ENCODE results near the gene ANKRD18B. TPM values are rescaled to one million over a fixed set of nuclear protein-coding genes. Genes with fewer than 3 reads are reported as not detected.
"Not testable (repeated sequence)": the region's sequence is repeated elsewhere in the genome, so short reads cannot be mapped to it uniquely, and the experiment has no call there.

Gene ANKRD18B
- total RNA-seq, 1 experiment from 2014 or later = 2.2 TPM

- Histone ChIP-seq H3K27me3 (replicated peaks; ENCODE audit: control insufficient read depth, insufficient read depth, low read length) (no peaks in the 10 kb centered on the region), H3K4me1 (peaks cover 35% of the 10 kb centered on the region), H3K4me3 (ENCODE audit: low read depth, low read length) (peak overlapping the region; percentile 43), H3K9me3 (no peaks in the 10 kb centered on the region), H3K36me3 (ENCODE audit: control insufficient read depth, insufficient read depth, low read length) (no peaks in the 10 kb centered on the region)
- no peak for TF ChIP-seq CTCF (IDR thresholded peaks at IDR 0.05; ENCODE audit: insufficient read depth in 1 of 2, low read depth in 1 of 2, low read length in 1 of 2, severe bottlenecking in 1 of 2, unreplicated experiment in 1 of 2)
- H3K27ac Mint-ChIP-seq (ENCODE audit: unreplicated experiment) = peak overlapping the region; percentile 100
- ChIA-PET POLR2A (interaction anchor here (0.6 to 1.3 kb wide), 4 partner anchors 37 to 1561 kb away, joined by 3 to 9 read pairs (median 3); partner anchors contain the start of genes AQP3 and NOL6), CTCF (interaction anchor here (0.8 kb wide), 1 partner anchor 10 kb away, joined by 3 read pairs; no protein-coding TSS in a partner anchor)
- intact Hi-C loops (cut with micrococcal nuclease; ENCODE audit: unreplicated experiment) = no loop called here
- peaks cover 6% of the 10 kb centered on the region for H3K9me3 Mint-ChIP-seq (ENCODE audit: unreplicated experiment)
- H3K4me1 Mint-ChIP-seq (ENCODE audit: low read depth, unreplicated experiment) = peaks cover 37% of the 10 kb centered on the region
- DNase-seq = peak; percentile 68 to 72
- H3K36me3 Mint-ChIP-seq (ENCODE audit: insufficient read depth, unreplicated experiment) = peaks cover 9% of the 10 kb centered on the region
- H3K27me3 Mint-ChIP-seq (ENCODE audit: insufficient read depth, unreplicated experiment) = no peaks in the 10 kb centered on the region
- TSS peak; percentile 61 for BruUV-seq (replicated peaks)
- peak overlapping the region; percentile 99 for H3K4me3 Mint-ChIP-seq (ENCODE audit: unreplicated experiment)
Measured at GRCh38 chr9:33510262-33511183, 13.5 kb upstream of the ANKRD18B start.

- H3K36me3 ChIP-seq (ENCODE audit: control insufficient read depth, insufficient read depth, low read length); intact Hi-C loops (cut with micrococcal nuclease; ENCODE audit: unreplicated experiment); H3K27me3 Mint-ChIP-seq (ENCODE audit: insufficient read depth, unreplicated experiment); DNase-seq; H3K9me3 Mint-ChIP-seq (ENCODE audit: unreplicated experiment); H3K9me3 ChIP-seq; H3K27me3 ChIP-seq (replicated peaks; ENCODE audit: control insufficient read depth, insufficient read depth, low read length); H3K36me3 Mint-ChIP-seq (ENCODE audit: insufficient read depth, unreplicated experiment); CTCF ChIA-PET: not testable (repeated sequence)
- peaks cover 37% of the 10 kb centered on the region for H3K4me1 Mint-ChIP-seq (ENCODE audit: low read depth, unreplicated experiment)
- Histone ChIP-seq H3K4me1 (peaks cover 38% of the 10 kb centered on the region), H3K4me3 (ENCODE audit: low read depth, low read length) (peak overlapping the region; percentile 43)
- TSS peak; percentile 46 for BruUV-seq (replicated peaks)
- POLR2A ChIA-PET = interaction anchor here (0.8 to 1.3 kb wide), 3 partner anchors 37 to 1560 kb away, joined by 3 to 9 read pairs (median 3); partner anchors contain the start of genes AQP3 and NOL6
- H3K27ac Mint-ChIP-seq (ENCODE audit: unreplicated experiment) = peak overlapping the region; percentile 100
- H3K4me3 Mint-ChIP-seq (ENCODE audit: unreplicated experiment) = peak overlapping the region; percentile 99
Measured at GRCh38 chr9:33511184-33511517, 12.9 kb upstream of the ANKRD18B start.

GRCh38 chr9:33512535-33512934 is 11.5 kb upstream of the ANKRD18B start:
- BruUV-seq (replicated peaks); H3K4me3 Mint-ChIP-seq (ENCODE audit: unreplicated experiment); H3K9me3 ChIP-seq; H3K27me3 Mint-ChIP-seq (ENCODE audit: insufficient read depth, unreplicated experiment); H3K27ac Mint-ChIP-seq (ENCODE audit: unreplicated experiment); H3K36me3 ChIP-seq (ENCODE audit: control insufficient read depth, insufficient read depth, low read length); CTCF ChIA-PET; H3K36me3 Mint-ChIP-seq (ENCODE audit: insufficient read depth, unreplicated experiment); H3K9me3 Mint-ChIP-seq (ENCODE audit: unreplicated experiment); intact Hi-C loops (cut with micrococcal nuclease; ENCODE audit: unreplicated experiment); H3K4me3 ChIP-seq (ENCODE audit: low read depth, low read length); H3K27me3 ChIP-seq (replicated peaks; ENCODE audit: control insufficient read depth, insufficient read depth, low read length); DNase-seq; POLR2A ChIA-PET: not testable (repeated sequence)
- peaks cover 34% of the 10 kb centered on the region for H3K4me1 ChIP-seq
- peaks cover 25% of the 10 kb centered on the region for H3K4me1 Mint-ChIP-seq (ENCODE audit: low read depth, unreplicated experiment)

- H3K4me3 ChIP-seq (ENCODE audit: low read depth, low read length); H3K27me3 ChIP-seq (replicated peaks; ENCODE audit: control insufficient read depth, insufficient read depth, low read length); H3K36me3 ChIP-seq (ENCODE audit: control insufficient read depth, insufficient read depth, low read length); POLR2A ChIA-PET; H3K9me3 Mint-ChIP-seq (ENCODE audit: unreplicated experiment); H3K36me3 Mint-ChIP-seq (ENCODE audit: insufficient read depth, unreplicated experiment); H3K4me3 Mint-ChIP-seq (ENCODE audit: unreplicated experiment); BruUV-seq (replicated peaks); H3K27me3 Mint-ChIP-seq (ENCODE audit: insufficient read depth, unreplicated experiment); CTCF ChIA-PET; H3K9me3 ChIP-seq: not testable (repeated sequence)
- peak; percentile 57 to 76 for DNase-seq
- peaks cover 28% of the 10 kb centered on the region for H3K4me1 ChIP-seq
- intact Hi-C loops (cut with micrococcal nuclease; ENCODE audit: unreplicated experiment) = loop anchor here (5.0 kb wide), 2 partner anchors 43 to 113 kb away; partner anchors contain the start of genes AQP7 and NOL6
- H3K27ac Mint-ChIP-seq (ENCODE audit: unreplicated experiment) = peak overlapping the region; percentile 37
- peaks cover 23% of the 10 kb centered on the region for H3K4me1 Mint-ChIP-seq (ENCODE audit: low read depth, unreplicated experiment)
Measured at GRCh38 chr9:33515342-33515995, 8.6 kb upstream of the ANKRD18B start.

GRCh38 chr9:33516397-33516796 is 7.7 kb upstream of the ANKRD18B start:
- H3K4me3 Mint-ChIP-seq (ENCODE audit: unreplicated experiment); H3K27ac Mint-ChIP-seq (ENCODE audit: unreplicated experiment); H3K27me3 ChIP-seq (replicated peaks; ENCODE audit: control insufficient read depth, insufficient read depth, low read length); BruUV-seq (replicated peaks); H3K9me3 ChIP-seq; H3K4me3 ChIP-seq (ENCODE audit: low read depth, low read length); H3K36me3 ChIP-seq (ENCODE audit: control insufficient read depth, insufficient read depth, low read length); POLR2A ChIA-PET; H3K36me3 Mint-ChIP-seq (ENCODE audit: insufficient read depth, unreplicated experiment); DNase-seq; H3K27me3 Mint-ChIP-seq (ENCODE audit: insufficient read depth, unreplicated experiment); CTCF ChIA-PET; H3K9me3 Mint-ChIP-seq (ENCODE audit: unreplicated experiment): not testable (repeated sequence)
- H3K4me1 ChIP-seq = peaks cover 28% of the 10 kb centered on the region
- intact Hi-C loops (cut with micrococcal nuclease; ENCODE audit: unreplicated experiment) = loop anchor here (5.0 kb wide), 2 partner anchors 44 to 114 kb away; partner anchors contain the start of genes AQP7 and NOL6
- peaks cover 23% of the 10 kb centered on the region for H3K4me1 Mint-ChIP-seq (ENCODE audit: low read depth, unreplicated experiment)
